ENCODE measurements around the gene CNTNAP5.
A peak's percentile ranks its signal among the peaks of the same experiment; 100 is the strongest.

The CNTNAP5 gene

DNA sequence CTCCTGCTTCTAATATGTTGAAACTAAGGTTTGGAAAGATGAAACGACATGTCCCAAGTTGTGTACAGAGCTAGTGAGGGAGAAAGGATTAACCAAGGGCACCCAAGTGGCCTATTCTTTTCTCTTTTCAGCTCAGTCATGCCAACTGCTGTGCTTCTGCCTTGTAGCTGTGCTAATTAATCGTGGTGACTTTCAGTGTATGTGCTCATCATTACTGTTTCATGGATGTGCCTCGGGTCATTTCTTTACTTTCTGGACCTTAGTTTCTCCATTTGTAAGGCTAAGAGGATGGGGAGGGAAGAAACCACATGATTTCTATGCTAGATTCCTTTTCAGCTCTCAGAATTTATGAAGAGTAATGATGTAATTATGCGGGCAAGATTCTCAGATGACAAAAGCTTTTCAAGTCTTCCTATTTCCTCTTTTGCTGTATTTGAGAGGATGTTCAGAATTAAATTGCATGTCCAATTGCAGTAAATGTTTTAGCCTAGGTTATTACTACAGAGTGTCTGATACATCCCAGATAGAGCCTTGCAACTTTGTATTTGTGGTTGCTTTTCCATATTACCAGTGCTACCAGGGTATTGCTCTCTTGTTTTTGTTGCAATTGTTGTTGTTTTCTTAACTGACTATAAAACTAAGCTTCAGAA lies 621.2 kb downstream of the CNTNAP5 start:
- DNase-seq, result no peak

DNA sequence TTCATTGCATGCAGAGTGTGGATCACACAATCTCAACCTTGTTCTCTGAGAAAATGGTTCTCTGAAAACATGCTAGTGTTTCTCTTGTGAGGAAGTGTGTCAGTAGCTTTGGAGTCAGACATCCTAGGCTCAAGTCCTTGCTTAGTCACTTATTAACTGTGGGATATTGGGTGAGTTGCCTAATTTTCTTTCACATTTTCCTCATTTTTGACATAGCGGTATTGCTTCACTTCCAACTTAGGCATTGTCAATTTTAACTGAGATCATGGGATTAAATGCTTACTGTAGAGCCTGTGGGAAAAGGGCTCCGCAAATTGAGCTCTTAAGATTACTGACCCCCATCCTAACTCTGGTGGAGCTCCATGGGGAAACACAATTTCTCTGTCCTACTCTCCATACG lies 622.2 kb downstream of the CNTNAP5 start:
- no peak for DNase-seq

DNA sequence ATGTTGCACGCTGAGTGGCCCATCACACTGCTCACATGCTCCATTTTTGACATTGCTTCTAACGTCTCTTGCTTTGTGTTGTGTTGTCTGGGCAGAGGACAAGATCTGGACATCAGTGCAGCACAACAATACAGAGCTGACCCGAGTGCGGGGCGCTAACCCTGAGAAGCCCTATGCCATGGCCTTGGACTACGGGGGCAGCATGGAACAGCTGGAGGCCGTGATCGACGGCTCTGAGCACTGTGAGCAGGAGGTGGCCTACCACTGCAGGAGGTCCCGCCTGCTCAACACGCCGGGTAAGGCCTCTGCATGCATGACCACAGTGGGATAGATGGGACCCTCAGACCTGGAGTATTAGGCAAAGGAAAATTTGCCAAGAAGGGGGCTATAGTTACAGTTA lies 622.6 kb downstream of the CNTNAP5 start:
- DNase-seq, result no peak

DNA sequence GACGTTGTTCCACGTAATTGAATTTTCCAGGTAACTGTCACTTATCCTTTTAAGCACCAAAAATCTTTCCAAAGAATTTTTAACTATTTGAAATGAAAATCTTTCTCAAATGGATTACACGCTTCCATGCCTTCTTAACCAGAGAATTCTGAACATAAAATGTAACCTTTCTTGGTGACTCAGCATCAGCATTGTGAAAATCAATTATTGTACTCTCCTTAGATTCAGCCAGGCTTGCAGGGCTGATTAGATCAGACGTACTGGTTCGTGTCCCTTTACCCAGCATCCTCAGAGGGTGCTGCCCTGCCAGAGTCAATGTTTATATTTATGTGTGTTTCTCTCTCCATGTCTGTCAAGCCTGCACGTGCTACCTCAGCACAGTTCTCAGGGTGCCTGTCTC lies 623.9 kb downstream of the CNTNAP5 start:
- no peak for DNase-seq

DNA sequence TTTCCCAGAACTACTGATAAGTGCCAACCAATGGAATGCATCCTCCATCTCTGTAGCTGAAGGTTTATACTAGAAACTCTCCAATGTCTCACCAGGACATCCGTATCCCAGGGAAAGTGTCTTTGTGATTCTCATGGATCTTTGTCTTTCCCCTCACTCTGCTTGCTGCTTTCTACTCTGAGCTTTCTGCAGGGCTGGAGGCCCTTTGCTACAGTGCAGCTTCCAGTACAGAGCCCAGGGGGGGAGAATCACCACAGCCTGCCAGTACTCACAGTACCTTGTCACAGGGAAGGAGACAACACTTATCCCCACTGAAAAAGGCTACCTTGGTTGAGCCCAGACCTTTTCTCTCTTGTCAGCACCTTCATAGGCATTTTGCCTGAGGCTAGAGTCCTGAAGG lies 627.0 kb downstream of the CNTNAP5 start:
- no peak for DNase-seq

DNA sequence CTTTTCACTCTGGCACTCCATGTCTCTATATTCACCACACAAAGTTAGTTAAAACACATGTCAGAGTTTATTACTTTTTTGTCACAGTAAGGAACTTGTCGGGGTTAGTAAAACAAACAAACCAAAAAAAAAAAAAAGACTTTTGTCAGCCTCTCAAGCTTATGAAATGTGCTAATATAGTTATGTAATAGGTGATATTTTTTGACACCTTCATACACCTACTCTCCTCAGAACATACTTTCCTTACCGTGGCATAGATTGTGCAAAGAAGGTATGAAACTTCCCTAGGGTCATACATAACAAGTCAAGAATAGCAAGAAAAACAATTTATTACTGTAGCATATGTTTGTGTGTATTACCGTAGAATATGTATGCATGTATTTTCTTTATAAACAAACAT lies 633.3 kb downstream of the CNTNAP5 start:
- no peak for DNase-seq

DNA sequence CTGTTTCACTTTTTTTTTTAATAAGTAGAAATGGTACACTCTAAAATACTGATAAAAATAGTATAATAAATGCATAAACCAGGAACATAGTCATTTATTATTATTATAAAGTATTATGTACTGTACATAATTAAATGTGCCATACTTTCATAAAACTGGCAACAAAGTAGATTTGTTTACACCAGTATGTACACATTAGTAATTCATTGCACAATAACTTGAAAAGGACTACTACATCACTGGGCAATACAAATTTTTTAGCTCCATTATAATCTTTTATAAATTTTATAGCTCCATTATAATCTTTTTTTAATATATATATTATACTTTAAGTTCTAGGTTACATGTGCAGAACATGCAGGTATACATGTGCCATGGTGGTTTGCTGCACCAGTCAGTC lies 636.5 kb downstream of the CNTNAP5 start:
- DNase-seq, result no peak

DNA sequence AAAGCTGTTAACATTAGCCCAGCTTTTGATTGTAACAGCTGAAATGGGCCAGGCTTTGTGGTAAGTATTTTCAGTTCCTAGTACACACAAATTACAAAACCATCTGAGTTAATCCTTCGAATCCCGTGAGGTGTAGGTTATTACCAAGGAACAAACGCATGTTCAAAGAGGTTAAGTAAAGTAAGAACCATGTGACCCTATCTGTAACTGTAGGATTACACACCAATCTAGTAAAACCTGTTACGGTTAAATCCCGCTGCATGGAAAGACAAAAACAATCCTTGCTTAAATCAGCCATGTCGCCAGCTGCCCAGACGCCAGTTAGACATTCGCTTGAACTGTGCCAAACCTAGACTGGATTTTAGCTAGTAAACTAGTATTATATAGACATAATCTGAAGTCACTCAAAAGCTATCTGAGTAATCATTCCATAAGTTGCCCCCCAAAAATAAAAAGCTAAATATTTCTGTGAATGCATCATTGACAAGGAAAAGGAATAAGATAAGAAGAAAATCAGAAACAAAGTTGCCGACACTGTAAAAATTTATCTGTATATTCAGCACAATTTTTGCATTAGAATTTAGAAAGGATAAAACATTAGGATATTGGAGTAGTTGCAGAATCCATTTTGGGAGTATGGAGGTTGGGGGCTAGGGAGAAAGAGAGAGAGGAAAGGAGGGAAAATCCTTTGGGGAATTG lies 638.0 kb downstream of the CNTNAP5 start:
- no peak for DNase-seq

DNA sequence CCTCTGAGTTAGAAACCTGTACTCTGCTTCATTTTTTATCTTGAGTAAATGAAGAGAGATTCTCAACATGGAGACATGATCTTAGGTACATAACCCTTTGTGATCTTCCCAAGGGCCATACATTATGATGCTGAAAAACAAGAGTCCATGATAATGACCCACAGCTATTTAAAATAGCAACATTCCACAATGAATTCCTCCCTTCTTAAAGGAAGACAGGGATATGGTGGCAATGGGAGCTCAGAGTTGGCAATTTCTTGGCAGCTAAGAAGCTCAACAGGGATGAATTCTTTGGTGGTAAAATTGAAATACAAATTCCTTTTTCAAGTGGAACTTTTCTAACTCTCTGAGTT lies 638.5 kb downstream of the CNTNAP5 start:
- DNase-seq, result no peak

DNA sequence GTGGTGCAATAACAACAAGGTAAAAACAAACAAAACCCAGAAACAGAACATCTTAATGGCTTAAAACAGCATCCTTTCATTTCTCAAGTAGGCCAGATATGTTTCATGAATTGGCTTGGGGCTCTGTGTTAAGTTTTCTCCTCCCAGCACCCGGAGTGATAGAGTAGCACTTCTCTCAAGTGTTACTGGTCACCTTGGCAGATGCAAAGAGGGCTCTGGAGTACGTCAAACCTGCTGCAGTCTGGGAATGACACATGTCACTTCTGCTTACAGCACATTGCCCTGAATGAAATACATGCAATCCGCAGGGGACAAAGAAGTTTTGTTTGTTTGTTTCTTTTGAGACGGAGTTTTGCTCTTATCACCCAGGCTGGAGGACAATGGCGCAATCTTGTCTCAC lies 639.3 kb downstream of the CNTNAP5 start:
- no peak for DNase-seq

DNA sequence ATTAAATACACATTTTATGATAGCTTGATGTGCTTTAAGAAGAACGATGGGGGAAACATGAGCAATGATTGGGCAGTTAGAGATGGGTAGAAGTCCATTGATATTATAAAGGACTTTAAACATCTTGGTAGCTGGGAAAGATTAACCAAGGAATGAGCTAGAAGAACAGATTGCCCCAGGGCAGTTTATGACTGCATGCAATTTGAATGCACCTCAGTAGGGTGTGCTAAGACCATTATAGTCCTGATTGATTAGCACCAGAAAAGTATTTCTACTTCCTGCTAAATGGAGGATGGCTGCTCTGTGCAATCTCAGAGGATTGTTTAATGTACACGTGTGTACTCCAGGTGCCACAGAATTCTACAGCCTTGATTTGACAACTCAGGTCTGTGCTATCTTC lies 641.9 kb downstream of the CNTNAP5 start:
- DNase-seq, result no peak

DNA sequence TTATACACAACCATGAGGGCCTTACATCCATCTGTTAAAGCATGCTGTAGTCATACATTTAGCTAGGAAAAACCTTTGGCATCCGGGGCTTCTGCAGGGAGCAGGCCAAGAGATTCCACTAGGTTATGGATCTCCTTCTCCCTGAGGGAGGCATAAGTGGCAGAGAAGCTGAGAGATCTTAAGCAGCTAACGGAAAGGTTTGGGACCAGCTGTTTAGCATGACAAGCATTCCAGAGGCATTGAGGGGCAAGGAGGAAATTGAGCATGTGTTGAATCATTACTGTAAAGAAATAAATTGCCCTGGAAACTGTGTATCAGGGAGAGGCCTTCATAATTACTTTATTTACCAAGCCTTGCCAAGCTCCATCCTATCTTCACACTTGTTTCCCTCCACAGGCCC lies 643.1 kb downstream of the CNTNAP5 start:
- DNase-seq, result no peak

DNA sequence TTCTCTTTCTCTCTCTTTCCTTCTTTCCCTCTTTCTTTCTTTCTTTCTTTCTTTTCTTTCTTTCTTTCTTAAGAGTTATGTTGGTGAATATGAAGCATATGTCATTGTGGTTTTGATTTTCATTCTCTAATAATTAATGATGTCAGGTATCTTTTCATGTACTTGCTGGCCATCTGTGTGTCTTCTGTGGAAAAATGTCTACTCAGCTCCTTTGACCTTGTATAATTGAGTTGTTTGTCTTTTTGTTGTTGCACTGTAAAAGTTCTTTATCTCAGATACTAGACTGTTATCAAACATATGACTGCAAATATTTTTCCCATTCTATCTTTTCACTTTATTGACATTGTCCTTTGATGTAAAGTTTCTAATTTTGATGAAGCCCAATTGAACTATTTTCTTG lies 645.1 kb downstream of the CNTNAP5 start:
- DNase-seq, result no peak

DNA sequence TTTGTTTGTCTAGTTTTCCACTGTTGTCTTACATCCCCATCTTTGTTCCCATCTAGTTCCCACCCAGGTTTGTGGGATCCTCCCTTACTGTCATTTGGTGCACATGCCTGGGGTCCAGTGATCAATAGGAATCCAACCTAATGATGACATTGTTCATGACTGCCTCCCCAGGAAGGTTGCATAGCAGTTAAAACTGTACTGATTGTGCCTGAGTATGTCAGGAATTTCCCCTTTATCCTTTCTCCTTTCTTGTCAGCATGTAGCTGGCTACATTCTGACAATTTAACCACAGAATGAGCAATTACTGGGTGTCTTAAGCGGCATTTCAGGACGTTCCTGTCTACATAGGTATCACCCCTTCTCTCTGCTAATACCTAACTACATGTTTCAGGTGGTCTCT lies 653.0 kb downstream of the CNTNAP5 start:
- no peak for DNase-seq

DNA sequence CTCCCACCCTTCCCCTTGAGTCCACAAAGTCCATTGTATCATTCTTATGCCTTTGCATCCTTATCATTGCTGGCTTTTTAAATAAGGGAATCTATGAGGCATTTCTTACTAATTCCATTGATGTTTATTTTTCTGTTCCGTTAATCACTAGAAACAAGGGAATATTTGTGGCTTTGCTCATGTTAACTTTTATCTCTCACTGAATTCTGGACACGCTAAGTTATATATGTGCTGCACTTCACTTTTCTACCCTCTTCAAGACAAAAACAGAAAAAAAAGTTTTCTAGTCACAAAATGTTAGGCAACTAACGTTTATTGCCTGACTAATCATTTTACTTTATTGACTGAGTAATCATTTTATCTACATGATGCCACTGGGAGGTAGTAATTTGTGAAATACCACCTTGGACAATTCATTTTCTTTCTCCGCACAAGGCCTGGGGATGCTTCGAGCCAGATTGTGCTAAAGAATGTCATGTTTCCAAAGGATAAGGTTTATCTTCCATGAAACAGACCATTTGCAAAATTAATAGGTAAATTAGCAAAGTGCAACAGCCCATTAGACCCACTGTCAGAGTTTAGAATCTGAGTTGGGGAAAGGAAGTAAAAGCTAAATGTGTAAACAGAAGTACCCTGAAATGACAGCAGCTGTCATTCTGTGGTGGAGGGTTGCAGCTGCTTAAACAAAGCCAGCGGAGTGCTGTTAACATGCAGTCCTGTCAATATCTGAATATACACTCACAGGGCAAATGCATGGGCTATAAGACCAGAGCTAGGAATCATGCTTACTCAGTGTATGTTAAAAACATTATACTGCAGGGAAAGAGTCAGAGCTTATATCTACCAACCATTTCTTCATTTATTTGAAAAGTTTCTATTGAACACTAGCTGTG lies 658.7 kb downstream of the CNTNAP5 start:
- DNase-seq, result peak; percentile 40

DNA sequence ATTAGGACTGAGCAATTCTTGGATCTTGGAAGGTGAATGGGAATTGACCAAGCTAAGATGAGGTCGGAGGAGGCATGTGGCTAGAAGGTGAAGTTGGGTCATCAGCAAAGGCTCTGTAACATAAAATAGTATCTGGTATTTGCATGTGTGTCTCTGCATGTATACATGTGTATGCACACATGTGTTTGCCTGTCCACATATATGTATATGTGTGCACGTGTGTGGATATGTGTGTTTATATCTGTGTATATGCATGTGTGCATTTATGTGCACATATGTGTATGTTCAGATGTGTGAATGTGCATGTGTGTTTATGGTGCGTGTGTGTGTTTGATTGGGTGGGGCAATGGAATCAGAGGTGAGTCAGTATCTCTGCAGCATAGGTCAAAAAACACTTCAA lies 664.3 kb downstream of the CNTNAP5 start:
- DNase-seq, result no peak

DNA sequence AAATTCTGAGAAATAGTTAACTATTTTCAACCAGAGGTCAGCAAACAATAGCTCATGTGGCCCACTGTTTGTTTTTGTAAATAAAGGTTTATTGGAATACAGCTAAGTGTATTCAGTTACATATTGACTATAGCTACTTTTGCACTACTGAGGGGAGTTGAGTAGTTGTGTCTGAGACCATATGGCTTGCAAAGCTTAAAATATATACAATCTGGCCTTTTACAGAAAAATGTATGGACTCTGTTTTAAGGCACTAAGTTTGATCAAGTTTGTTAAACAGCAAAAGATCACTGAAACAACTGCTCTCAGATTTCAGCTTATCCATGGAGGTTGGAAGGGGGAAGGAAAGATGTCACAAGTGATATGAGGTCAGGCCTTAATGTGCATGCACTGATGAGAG lies 667.1 kb downstream of the CNTNAP5 start:
- DNase-seq, result no peak

DNA sequence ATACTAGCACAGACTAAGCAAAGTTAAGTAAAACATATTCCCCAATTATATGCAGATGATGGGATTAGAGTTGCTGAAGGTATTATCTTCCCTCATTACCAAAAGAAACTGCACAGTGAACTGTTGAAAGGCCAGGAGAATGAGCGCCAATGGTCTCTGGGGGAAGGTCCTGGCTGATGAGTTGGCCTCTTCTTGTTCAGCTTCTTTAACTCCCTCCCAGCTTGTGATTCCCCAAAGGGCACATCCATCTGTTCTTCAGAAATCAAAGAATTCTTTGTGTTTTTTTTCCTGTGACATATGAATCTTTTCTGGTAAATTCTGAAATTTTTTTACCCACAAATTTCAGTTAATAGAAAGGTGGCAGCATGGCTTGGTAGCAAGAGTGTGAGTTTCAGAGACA lies 667.6 kb downstream of the CNTNAP5 start:
- DNase-seq, result no peak

DNA sequence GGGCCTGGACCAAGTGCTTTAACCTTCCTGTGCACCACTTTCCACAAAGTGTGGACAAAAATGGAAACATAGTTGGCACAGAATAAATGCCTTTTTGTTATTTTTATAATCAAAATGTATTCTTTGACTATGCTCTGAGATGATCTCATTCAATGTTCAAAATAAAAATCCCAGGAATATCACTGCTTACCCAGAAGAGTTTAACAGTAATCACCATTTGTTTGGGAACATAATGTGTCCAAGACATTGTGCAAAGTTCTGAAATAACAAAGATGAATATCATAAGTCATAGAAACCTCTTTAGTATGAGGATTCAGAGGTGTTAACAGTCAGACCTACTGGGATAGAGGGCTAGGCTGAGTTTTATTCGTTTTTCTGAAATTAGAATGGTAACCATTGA lies 668.1 kb downstream of the CNTNAP5 start:
- DNase-seq, result no peak

DNA sequence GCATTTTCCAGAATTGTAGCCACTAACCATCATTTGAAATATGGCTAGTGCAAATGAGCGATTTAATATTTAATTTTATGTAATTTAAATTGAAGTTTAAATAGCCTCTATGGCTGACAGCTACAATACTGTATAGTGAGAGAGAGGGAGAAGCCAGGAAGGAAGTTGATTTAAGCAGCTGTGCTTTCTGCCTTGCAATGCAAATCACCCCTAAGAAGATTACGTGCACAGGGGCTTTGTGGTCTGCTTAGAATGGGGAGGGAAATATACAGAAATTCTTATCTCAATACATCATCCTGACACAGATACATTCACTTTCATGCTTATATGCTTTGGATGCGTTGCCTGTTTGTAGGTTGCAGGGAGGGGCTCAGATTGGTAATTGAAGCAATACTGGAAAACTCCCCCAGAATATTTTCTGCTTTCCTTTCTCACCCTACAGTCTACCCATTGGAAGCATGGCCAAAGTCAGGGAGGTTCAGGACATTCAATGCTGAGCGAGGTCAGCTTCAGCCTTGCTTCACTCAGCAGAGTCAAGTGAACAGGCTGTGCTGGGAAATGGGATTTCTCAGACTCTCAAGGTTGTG lies 674.0 kb downstream of the CNTNAP5 start:
- DNase-seq, result no peak

DNA sequence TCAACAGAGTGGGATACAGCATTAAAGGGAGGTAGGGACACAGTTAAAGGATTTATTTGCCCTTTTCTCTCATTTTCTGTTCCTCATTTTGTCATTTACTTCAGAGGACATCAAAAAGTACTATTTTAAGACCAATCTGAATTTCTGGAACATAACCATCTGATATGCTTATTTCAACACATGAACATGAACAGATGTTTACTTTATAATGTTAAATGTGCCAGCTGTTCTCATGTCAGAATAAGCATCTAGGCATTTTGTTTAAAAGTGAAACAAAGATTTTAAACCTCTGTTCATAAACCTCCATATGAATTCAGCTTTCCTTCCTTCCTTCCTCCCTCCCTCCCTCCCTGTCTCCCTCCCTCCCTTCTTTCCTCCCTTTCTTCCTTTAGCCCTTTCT lies 677.7 kb downstream of the CNTNAP5 start:
- peak; percentile 17 for DNase-seq

DNA sequence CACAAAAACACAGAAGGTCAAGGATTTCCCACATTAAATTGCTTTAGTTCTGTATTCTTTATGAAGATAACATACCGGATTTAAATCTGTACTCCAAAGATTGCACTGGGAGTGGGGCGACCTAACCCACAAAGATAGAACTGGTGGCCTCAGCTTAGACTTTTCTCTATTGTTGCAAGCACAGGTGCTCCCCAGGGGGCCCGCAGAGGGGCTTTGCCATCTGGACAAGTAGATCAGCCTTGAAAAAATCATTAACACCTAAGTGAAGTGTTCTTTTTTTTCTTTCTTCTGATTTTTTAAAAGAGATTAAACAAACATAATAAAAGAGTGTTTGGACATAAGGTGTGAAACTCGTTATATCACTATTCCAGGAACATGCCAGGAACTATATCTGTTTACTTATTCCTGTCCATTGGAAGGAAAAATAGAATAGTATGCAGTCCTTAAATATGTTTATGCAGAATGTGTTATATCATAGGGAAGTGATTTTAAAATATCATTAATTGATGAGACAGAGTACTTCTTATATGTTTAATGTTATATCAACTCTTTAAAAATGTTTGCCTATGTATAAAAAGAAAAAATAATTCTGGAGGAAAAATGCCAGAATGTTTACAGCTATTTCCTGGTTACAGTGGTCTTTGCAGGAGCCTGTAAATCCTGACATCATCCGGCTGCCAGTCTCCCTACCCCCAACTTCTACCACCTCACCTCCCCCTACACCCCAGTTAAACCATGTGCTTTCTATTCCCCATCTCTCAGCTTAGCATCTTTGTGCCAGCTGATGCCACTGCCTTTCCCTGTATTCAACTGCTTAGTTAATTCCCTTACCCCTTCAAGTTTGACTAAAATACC lies 679.2 kb downstream of the CNTNAP5 start:
- DNase-seq, result no peak

DNA sequence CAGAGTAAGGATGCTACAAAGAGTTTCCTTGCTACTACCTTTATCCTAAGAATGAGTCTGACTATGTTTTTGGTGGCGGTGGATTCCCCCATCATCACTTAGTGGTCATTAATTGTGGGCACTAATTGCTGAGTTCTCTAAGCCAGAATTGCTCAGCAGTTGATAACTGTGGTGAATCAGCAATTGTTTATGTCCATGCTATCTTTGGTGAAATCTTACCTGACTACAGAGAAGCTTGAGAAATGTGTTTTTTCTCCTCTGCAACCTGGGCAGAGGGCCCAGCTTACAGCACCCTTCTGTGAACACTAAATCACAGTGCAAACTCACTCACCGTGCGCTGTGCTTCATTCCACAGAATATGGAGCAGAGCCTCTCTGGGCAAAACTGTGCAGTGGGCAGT lies 683.6 kb downstream of the CNTNAP5 start:
- no peak for DNase-seq

Measured in NCI-H1694 treated with DMSO at 0.1 percent for 48 hours (cell line).